Forelimb muscle (tissue), 1 donor: Measurements from ENCODE around the gene MRPS23. TPM values are rescaled to one million over a fixed set of nuclear protein-coding genes. Genes with fewer than 3 reads are reported as not detected.

Experiments
- DNase-seq: peaks from one replicate; pipeline ENCODE4 v3.0.0-alpha.2; 2013; ENCODE audit warnings: low read depth
- polyA plus RNA-seq: library from polyadenylated mRNA; unstranded; fragments of 120-200 nt; gene quantifications from one replicate; pipeline ENCODE4 v1.2.1, GENCODE V29; 2013; ENCODE audit not compliant: insufficient read length

Gene MRPS23
- polyA plus RNA-seq, 1 donor: 36.1 TPM

DNA sequence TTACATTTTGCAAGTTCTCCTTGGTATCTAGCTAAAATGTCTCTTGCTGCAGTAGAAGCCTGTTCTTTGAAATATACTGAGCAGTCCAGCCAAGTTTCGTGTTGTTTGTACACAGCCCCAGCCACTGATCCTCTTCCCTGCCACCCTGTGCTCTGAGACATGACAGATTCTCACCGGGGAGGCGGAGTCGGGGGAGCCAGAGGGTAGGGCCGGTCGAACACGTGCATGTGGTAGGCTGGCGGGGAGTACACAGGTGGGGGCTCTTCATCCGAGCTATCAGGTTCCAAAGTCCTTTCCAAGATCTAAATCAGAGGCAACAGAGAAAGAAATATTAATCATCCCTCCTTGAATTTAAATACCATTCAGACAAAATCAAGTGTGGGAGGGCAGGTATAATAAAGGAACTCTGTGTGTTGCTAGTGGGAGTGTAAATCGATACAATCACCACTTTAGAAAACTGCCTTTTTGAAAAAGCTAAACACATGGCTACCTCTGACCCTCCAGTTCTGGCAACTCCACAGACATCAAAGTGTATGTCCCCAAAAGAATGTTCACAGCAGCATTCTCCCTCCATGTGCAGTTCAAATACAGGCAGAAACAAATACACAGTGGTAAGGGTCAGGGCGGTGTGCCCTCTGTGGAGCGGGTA is 29.7 kb upstream of the MRPS23 start:
- no peak for DNase-seq

DNA sequence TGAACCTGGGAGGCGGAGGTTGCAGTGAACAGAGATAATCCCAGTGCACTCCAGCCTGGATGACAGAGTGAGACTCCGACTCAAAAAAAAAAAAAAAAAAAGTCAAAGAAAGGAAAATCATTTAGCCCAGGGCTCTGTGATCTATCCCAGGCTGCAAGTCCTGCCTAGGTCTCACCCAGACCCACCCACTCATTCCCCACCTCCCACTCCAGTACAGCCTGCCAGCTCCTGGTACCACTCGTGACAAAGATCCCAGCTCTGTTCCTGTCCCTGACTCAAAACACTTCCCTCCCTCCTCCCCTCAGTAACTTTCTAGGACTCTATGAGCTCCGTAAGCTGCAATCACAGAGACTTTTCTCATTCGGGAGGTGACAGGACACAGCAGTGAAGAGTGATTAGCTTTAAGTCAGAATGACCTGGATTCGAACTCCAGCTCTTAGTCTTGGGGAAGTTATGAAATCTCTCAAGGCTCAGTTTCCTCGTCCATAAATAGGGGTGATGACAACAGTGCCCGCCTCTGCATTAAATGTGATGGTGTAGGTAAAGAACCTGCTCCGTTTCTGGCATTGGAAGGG is 28.0 kb upstream of the MRPS23 start:
- DNase-seq: no peak

GRCh38 chr17:57876866-57877237 is 27.0 kb upstream of the MRPS23 start:
- no peak for DNase-seq

DNA sequence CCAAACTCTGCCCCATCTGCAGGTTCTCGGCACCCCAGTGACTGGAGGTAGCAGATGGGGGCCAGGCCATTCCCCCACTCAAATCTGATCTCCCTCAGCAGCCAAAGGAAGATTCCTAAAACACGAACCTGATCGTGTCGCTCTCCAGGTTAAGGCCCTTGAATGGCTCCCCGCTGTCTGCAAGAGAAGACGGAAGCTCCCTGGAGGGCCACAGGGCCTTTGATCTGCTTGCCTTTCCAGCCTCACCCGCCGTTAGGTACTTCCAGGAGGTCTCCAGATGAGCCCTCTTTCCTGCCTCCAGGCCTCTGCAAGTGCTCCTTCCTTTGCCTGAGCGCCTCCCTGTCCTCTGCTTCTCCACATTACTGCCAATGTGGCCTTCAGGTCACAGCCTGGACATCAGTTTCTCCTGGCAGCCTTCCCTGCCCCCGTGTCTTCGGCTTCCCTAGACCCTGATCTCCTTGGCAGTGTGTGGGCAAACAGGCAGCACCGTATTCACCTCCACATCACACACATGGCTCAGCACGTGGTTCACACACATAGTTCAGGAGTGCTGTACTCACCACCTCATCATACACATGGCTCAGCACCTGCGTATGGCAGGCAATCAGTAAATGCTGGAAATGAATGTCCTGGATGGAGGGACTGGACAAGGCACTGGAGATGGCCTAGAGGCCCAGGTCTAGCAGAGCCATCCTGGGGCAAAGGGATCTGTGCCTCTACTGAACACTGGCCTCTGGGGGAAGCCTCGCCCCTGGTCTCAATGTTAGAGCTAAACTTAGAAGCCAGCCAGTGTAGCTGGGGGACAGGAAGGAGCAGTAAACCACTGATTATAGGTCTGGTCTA is 26.4 kb upstream of the MRPS23 start:
- DNase-seq: no peak

DNA sequence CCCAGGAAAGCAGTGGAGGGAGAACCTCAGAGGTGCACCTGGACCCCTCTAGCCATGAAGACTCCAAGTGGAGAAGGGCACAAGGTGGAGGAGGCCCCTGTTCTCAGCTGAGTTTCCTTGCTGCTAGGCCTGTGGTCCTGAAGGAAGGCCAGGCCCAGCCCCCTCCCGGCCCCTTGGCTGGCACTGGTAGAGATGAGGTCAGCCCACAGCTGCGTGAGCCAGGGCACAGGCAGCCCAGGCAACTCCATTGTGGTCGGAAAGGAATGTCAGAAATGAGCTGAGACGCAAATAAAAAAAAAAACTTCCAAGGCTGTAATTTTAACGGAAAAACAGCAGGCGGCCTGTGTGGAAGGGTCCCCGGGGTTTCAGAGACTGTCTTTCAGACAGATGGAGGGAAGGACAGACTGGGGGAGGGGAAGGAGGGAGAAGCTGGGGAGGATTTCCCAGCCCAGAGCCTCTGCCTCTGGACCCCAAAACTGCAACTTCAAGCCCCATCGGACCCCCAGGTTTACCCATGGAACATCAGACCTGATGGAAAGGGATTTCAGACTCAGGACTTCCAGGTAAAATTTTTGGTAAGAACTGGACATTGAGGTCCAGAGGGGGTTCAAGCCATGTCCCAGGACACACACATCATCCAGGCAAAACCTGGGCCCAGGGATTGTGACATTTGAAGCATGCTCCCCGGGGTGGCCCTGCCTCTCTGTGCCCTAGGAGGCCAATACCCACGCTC is 25.6 kb upstream of the MRPS23 start:
- no peak for DNase-seq

DNA sequence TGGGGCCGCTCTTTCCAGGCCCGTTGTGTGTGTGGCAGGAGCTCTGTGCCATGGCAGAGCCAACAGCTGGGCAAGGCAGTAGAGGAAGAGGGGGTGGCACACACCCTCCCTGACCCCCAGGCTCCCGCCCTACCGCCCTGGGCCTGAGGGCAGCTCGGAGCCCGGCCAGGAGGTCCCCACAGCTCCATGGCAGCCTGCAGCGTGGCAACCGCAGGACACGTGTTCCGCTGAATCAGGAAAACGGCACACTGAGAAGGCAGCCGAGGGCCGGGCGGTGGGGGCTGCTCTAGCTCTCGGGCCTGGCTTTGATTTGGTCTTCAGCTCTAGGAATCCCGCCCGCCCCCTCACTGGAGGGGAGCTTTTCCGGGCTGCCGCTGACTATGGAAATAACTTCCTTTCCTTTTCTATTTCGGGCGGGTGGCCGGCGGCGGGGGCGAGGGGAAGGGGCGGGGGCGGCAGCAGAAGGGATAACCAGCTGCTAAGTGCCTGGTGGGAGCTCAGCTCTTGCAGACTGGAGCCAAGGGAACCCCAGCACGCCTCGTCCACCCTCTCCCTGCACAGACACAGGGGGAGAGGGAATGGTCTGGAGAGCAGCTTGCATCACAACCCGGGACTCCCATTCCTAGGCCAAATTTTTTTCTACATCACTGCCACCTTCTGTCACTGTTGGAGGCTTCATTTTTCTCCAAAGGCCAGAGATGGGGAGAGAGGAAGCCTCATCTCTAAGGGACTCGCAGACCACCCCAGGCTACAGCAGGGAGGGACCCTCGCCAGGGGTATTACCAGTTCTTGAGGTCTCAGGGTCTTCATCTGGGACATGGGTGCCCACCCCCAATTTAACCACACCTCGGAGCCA is 24.8 kb upstream of the MRPS23 start:
- no peak for DNase-seq

- no peak for DNase-seq
Observed at GRCh38 chr17:57874058-57874419, 24.2 kb upstream of the MRPS23 start.

- DNase-seq: no peak
Observed at GRCh38 chr17:57873261-57874057, 23.6 kb upstream of the MRPS23 start.

DNA sequence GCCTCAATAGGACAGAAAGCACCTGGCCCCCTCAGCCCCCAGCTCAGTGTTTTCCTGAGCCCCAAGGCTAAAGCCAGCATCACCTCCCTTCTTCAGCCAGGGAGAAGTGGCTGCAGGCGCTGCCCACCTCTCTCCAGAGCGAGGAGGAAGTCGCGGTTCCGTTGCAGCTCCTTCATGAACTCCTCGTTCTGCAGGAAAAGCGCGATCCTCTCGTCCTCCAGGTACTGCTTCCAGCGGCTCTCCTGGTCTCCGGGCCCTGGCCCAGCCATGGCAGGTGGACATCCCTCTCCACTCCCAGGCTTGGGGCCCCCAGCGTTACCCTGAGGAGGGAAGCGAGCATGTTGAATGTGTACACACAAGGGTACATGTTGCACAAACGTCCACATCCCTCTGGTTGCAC is 22.7 kb upstream of the MRPS23 start:
- no peak for DNase-seq

GRCh38 chr17:57871863-57872262 is 22.0 kb upstream of the MRPS23 start:
- DNase-seq: no peak

- DNase-seq: no peak
Observed at GRCh38 chr17:57871155-57871554, 21.3 kb upstream of the MRPS23 start.

- DNase-seq: no peak
Observed at GRCh38 chr17:57870283-57870635, 20.4 kb upstream of the MRPS23 start.

GRCh38 chr17:57869617-57870282 is 19.9 kb upstream of the MRPS23 start:
- no peak for DNase-seq

GRCh38 chr17:57868910-57869616 is 19.2 kb upstream of the MRPS23 start:
- DNase-seq: no peak

- DNase-seq: no peak
Observed at GRCh38 chr17:57868007-57868909, 18.4 kb upstream of the MRPS23 start.

DNA sequence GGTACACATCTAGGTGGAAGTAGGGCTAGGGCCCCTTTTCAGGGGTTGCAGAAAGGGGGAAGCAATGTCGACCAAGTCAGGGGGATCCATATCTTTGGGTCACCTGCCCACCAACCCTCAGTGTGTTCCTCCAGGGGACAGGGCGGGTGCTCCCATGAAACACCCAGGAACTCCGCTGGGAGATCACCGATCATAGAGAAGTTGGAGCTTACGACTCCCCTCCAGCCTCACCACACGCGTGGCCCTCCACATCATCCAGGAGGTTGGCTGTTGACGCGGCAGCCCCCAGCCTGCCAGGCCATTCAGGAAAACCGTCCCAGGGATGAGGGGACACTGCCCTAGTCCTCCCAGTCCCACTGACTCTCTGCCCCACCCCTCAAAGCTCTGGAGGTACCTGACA is 17.3 kb upstream of the MRPS23 start:
- DNase-seq: no peak

- DNase-seq: no peak
Observed at GRCh38 chr17:57866723-57867122, 16.9 kb upstream of the MRPS23 start.

- DNase-seq: no peak
Observed at GRCh38 chr17:57866319-57866718, 16.5 kb upstream of the MRPS23 start.
